ENCODE measurements around the gene NDN. TPM values are rescaled to one million over a fixed set of nuclear protein-coding genes. Genes with fewer than 3 reads are reported as not detected.

The NDN gene
- total RNA-seq, 2 donors from 2014 or later, result 30.6 to 80.0 TPM

DNA sequence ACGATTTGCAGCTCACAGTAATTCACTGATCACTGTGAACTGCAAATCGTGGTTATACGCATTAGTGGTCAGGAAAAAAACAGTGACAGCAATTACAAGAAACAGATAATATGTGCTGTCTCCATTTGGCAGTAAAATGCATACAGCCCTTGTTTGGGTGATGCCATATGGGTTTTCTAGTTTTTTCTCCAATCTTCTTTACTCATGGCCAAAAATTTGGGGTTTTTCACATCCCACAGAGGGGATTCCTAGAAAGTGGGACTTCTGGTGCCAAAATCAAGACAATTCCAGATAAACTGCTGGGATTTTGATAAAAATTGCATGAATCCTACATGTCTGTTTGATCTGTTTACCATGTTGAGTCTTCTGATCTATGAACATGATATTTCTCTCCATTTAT lies 15.6 kb downstream of the NDN start:
- Histone ChIP-seq H3K27me3 (replicated peaks; ENCODE audit: insufficient read depth) (no peaks in the 10 kb centered on the region), H3K4me1 (ENCODE audit: control insufficient read depth in 1 of 2, low read depth in 2 of 2) (no peaks in the 10 kb centered on the region), H3K9me3 (no peaks in the 10 kb centered on the region), H3K36me3 (no peaks in the 10 kb centered on the region), H3K4me3 (no peak overlapping the region), H3K27ac (no peak overlapping the region)
- TF ChIP-seq, protein P1, sequence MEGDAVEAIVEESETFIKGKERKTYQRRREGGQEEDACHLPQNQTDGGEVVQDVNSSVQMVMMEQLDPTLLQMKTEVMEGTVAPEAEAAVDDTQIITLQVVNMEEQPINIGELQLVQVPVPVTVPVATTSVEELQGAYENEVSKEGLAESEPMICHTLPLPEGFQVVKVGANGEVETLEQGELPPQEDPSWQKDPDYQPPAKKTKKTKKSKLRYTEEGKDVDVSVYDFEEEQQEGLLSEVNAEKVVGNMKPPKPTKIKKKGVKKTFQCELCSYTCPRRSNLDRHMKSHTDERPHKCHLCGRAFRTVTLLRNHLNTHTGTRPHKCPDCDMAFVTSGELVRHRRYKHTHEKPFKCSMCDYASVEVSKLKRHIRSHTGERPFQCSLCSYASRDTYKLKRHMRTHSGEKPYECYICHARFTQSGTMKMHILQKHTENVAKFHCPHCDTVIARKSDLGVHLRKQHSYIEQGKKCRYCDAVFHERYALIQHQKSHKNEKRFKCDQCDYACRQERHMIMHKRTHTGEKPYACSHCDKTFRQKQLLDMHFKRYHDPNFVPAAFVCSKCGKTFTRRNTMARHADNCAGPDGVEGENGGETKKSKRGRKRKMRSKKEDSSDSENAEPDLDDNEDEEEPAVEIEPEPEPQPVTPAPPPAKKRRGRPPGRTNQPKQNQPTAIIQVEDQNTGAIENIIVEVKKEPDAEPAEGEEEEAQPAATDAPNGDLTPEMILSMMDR (IDR thresholded peaks at IDR 0.05), result no peak
- DNase-seq (ENCODE audit: low spot score) (no peak), ATAC-seq (ENCODE audit: insufficient number of reproducible peaks, low FRiP score, low read depth) (no peak)

DNA sequence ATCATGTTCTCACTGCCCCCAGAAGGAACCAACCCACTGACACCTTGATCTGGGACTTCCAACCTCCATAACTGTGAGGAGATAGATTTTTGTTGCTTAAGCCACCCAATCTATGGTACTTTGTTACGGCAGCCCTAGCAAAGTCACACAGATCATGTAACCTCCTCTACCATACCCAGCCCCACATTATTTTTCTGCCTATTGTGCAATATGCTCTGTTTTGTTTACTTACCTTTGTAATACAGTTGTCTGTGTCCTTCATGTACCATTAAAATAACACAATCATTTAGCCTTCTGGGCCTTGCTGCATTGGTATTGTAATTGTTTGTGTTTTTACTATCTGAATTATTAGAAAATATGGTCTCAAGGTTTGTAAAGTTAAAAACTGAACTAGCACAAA lies 16.1 kb downstream of the NDN start:
- H3K9me3 ChIP-seq, result no peaks in the 10 kb centered on the region
- TF ChIP-seq, protein P1 (IDR thresholded peaks at IDR 0.05), result no peak
- H3K27me3 ChIP-seq (replicated peaks; ENCODE audit: insufficient read depth), result no peaks in the 10 kb centered on the region
- no peak overlapping the region for H3K27ac ChIP-seq
- DNase-seq (ENCODE audit: low spot score) (no peak), ATAC-seq (ENCODE audit: insufficient number of reproducible peaks, low FRiP score, low read depth) (no peak)
- no peaks in the 10 kb centered on the region for H3K4me1 ChIP-seq (ENCODE audit: control insufficient read depth in 1 of 2, low read depth in 2 of 2)
- H3K4me3 ChIP-seq, result no peak overlapping the region
- no peaks in the 10 kb centered on the region for H3K36me3 ChIP-seq

DNA sequence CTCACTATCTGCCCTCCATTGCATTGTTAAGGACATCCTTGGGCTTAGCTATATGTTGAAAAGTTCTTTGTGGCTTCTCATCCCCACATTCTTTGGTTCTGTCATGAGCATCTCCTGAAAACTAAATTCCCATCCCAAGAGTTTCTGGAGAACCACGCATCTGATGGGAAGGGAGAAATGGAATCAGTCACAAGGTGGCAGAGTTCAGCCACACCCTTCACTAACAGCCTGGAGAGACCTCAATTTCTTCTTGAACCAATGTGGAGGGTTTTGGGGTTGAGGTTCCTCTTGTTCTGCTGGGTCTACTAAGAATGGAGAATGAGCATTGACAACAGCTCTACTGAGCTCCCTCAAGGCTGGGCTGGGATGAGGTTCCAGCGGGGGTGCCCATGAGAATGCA lies 23.9 kb downstream of the NDN start:
- ATAC-seq (ENCODE audit: insufficient number of reproducible peaks, low FRiP score, low read depth), result no peak
- no peak overlapping the region for H3K27ac ChIP-seq
- TF ChIP-seq, protein P1 (IDR thresholded peaks at IDR 0.05), result no peak

GRCh38 chr15:23648920-23649515 lies 38.1 kb downstream of the NDN start:
- Histone ChIP-seq H3K4me3 (no peak overlapping the region), H3K36me3 (no peaks in the 10 kb centered on the region), H3K27ac (no peak overlapping the region), H3K9me3 (no peaks in the 10 kb centered on the region), H3K27me3 (replicated peaks; ENCODE audit: insufficient read depth) (no peaks in the 10 kb centered on the region), H3K4me1 (ENCODE audit: control insufficient read depth in 1 of 2, low read depth in 2 of 2) (peaks cover 0 to 5% of the 10 kb centered on the region in 2 donors)
- TF ChIP-seq, protein P1 (IDR thresholded peaks at IDR 0.05), result peak; percentile 27
- DNase-seq (ENCODE audit: low spot score) (no peak), ATAC-seq (ENCODE audit: insufficient number of reproducible peaks, low FRiP score, low read depth) (no peak)

More for the DNA sequence above, 23.9 kb downstream of the NDN start:
- H3K36me3 ChIP-seq, result no peaks in the 10 kb centered on the region
- no peaks in the 10 kb centered on the region for H3K9me3 ChIP-seq
- no peaks in the 10 kb centered on the region for H3K4me1 ChIP-seq (ENCODE audit: control insufficient read depth in 1 of 2, low read depth in 2 of 2)
- no peak for DNase-seq (ENCODE audit: low spot score)
- no peak overlapping the region for H3K4me3 ChIP-seq
- no peaks in the 10 kb centered on the region for H3K27me3 ChIP-seq (replicated peaks; ENCODE audit: insufficient read depth)

GRCh38 chr15:23647421-23648370 lies 39.4 kb downstream of the NDN start, which contains the start of gene MAGEL2:
MAGEL2 (minus strand) TSS chr15:23647867; CDS start chr15:23647742, 125 bp downstream.
- TF ChIP-seq, protein P1 (IDR thresholded peaks at IDR 0.05), result no peak
- Histone ChIP-seq H3K27ac (no peak within 1 kb of the TSS), H3K4me3 (peak within 1 kb of the TSS; percentile 48), H3K27me3 (replicated peaks; ENCODE audit: insufficient read depth) (no peaks in the 10 kb centered on the region), H3K36me3 (no peaks in the 10 kb centered on the region), H3K4me1 (ENCODE audit: control insufficient read depth in 1 of 2, low read depth in 2 of 2) (peaks cover 0 to 5% of the 10 kb centered on the region in 2 donors), H3K9me3 (no peaks in the 10 kb centered on the region)
- DNase-seq (ENCODE audit: low spot score) (no peak), ATAC-seq (ENCODE audit: insufficient number of reproducible peaks, low FRiP score, low read depth) (no peak)
